Neural progenitor cell (in vitro differentiated cells): ENCODE measurements around the gene IFI35. TPM values are rescaled to one million over a fixed set of nuclear protein-coding genes. Genes with fewer than 3 reads are reported as not detected.
A peak's percentile ranks its signal among the peaks of the same experiment; 100 is the strongest.

ENCODE experiments used
- DNase-seq: peaks from one replicate; pipeline ENCODE4 v3.0.0-alpha.2; 2016; ENCODE audit warnings: low spot score
- H2AFZ ChIP-seq: fragments of 200-600 bp; sonication (generic); replicated peaks from 2 replicates; pipeline ENCODE4 v1.6.1; 2016; ENCODE audit warnings: antibody characterized with exemption
- H3F3A ChIP-seq: fragments of 200-600 bp; sonication (generic); 2 replicates; pipeline ENCODE4 v1.6.1; 2016; ENCODE audit warnings: antibody characterized with exemption, low read depth
- H3K27ac ChIP-seq: fragments of 200-600 bp; sonication (generic); 2 replicates; pipeline ENCODE4 v1.5.1; 2016; ENCODE audit warnings: mild to moderate bottlenecking
- H3K27me3 ChIP-seq: fragments of 200-600 bp; sonication (generic); 2 replicates; pipeline ENCODE4 v1.6.1; 2016; ENCODE audit warnings: mild to moderate bottlenecking, moderate library complexity
- H3K36me3 ChIP-seq: fragments of 200-600 bp; sonication (generic); 2 replicates; pipeline ENCODE4 v1.5.1; 2016
- H3K4me1 ChIP-seq: fragments of 200-600 bp; sonication (generic); 2 replicates; pipeline ENCODE4 v1.6.1; 2016; ENCODE audit warnings: mixed run types
- H3K4me2 ChIP-seq: fragments of 200-600 bp; sonication (generic); 2 replicates; pipeline ENCODE4 v1.6.1; 2016
- H3K4me3 ChIP-seq: fragments of 200-600 bp; sonication (generic); 2 replicates; pipeline ENCODE4 v1.5.1; 2016
- H3K79me2 ChIP-seq: fragments of 200-600 bp; sonication (generic); 2 replicates; pipeline ENCODE4 v1.6.1; 2016; ENCODE audit warnings: low read depth
- H3K9ac ChIP-seq: fragments of 200-600 bp; sonication (generic); 2 replicates; pipeline ENCODE4 v1.6.1; 2016
- H3K9me3 ChIP-seq: fragments of 200-600 bp; sonication (generic); 2 replicates; pipeline ENCODE4 v1.5.1; 2016; ENCODE audit warnings: low read depth
- H4K20me1 ChIP-seq: fragments of 200-600 bp; sonication (generic); 2 replicates; pipeline ENCODE4 v1.6.1; 2016; ENCODE audit warnings: low read depth
- H3K27ac Mint-ChIP-seq: 3 replicates; pipeline ENCODE4 v1.8.0; 2021; ENCODE audit warnings: mixed read lengths
- H3K27me3 Mint-ChIP-seq: 2 replicates; pipeline ENCODE4 v1.8.0; 2022; ENCODE audit warnings: low read depth, mild to moderate bottlenecking, inconsistent platforms, moderate library complexity, mixed read lengths; ENCODE audit not compliant: insufficient read depth
- H3K36me3 Mint-ChIP-seq: 3 replicates; pipeline ENCODE4 v1.8.0; 2021; ENCODE audit warnings: mixed read lengths
- H3K4me1 Mint-ChIP-seq: 3 replicates; pipeline ENCODE4 v1.8.0; 2021; ENCODE audit warnings: mixed read lengths
- H3K4me3 Mint-ChIP-seq: 3 replicates; pipeline ENCODE4 v1.8.0; 2021; ENCODE audit warnings: mild to moderate bottlenecking, moderate library complexity, mixed read lengths
- H3K9me3 Mint-ChIP-seq: 3 replicates; pipeline ENCODE4 v1.8.0; 2020; ENCODE audit warnings: mixed read lengths
- EZH2 ChIP-seq: fragments of 200-600 bp; sonication (generic); IDR thresholded peaks from 2 replicates; pipeline ENCODE4 v1.6.1; 2017; ENCODE audit warnings: antibody characterized with exemption, mild to moderate bottlenecking, moderate library complexity
- EZH2phosphoT487 ChIP-seq: fragments of 200-600 bp; sonication (generic); IDR thresholded peaks from 2 replicates; pipeline ENCODE4 v1.6.1; 2017; ENCODE audit warnings: antibody characterized with exemption
- total RNA-seq: library from RNA; depleted of rRNA; stranded (reverse); fragments of >200 nt; gene quantifications from 2 replicates; pipeline ENCODE4 v1.2.3, GENCODE V29; 2015; ENCODE audit warnings: low replicate concordance
- TF ChIP-seq, protein P1 (sequence below): fragments of 200-600 bp; sonication (generic); IDR thresholded peaks from 2 replicates; pipeline ENCODE4 v1.5.1; 2017; ENCODE audit warnings: antibody characterized with exemption, mild to moderate bottlenecking

The IFI35 gene
- total RNA-seq, 1 donor from 2014 or later: not detected

DNA sequence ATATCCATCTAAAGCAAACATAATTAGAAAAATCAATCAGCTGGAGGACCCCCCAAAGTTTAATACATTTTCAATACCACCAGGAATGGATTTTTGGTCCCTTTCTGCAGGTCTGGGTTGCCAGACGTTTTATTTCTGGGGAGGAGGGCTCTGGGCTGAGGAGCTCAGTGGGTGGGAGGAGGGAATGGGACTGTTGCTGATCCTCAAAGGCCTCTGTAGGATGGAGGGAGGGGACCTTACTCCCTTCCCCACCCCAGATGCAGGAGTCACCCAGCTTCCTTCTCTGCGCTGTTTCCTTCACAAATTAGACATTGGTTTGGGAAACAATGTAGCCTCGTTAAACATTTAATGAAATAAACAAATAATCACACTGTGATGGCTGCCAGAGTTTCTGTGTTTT, 25.1 kb downstream of the IFI35 start:
- Histone ChIP-seq H3K36me3 (no peaks in the 10 kb centered on the region), H3K27ac (no peak overlapping the region), H2AFZ (no peak overlapping the region), H3K4me3 (no peak overlapping the region), H3K9me3 (no peaks in the 10 kb centered on the region), H4K20me1 (no peaks in the 10 kb centered on the region), H3K4me2 (peak overlapping the region; percentile 42), H3K79me2 (peaks cover 1% of the 10 kb centered on the region), H3K4me1 (peaks cover 51% of the 10 kb centered on the region), H3K9ac (no peak overlapping the region), H3K27me3 (no peaks in the 10 kb centered on the region), H3F3A (peaks cover 48% of the 10 kb centered on the region)
- H3K4me1 Mint-ChIP-seq: peaks cover 62% of the 10 kb centered on the region
- H3K4me3 Mint-ChIP-seq: no peak overlapping the region
- DNase-seq: no peak
- peak overlapping the region; percentile 82 for H3K27ac Mint-ChIP-seq
- peaks cover 9% of the 10 kb centered on the region for H3K27me3 Mint-ChIP-seq
- no peaks in the 10 kb centered on the region for H3K9me3 Mint-ChIP-seq
- no peak for TF ChIP-seq EZH2
- TF ChIP-seq EZH2phosphoT487: no peak
- TF ChIP-seq, protein P1, sequence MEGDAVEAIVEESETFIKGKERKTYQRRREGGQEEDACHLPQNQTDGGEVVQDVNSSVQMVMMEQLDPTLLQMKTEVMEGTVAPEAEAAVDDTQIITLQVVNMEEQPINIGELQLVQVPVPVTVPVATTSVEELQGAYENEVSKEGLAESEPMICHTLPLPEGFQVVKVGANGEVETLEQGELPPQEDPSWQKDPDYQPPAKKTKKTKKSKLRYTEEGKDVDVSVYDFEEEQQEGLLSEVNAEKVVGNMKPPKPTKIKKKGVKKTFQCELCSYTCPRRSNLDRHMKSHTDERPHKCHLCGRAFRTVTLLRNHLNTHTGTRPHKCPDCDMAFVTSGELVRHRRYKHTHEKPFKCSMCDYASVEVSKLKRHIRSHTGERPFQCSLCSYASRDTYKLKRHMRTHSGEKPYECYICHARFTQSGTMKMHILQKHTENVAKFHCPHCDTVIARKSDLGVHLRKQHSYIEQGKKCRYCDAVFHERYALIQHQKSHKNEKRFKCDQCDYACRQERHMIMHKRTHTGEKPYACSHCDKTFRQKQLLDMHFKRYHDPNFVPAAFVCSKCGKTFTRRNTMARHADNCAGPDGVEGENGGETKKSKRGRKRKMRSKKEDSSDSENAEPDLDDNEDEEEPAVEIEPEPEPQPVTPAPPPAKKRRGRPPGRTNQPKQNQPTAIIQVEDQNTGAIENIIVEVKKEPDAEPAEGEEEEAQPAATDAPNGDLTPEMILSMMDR: no peak
- peaks cover 15% of the 10 kb centered on the region for H3K36me3 Mint-ChIP-seq

DNA sequence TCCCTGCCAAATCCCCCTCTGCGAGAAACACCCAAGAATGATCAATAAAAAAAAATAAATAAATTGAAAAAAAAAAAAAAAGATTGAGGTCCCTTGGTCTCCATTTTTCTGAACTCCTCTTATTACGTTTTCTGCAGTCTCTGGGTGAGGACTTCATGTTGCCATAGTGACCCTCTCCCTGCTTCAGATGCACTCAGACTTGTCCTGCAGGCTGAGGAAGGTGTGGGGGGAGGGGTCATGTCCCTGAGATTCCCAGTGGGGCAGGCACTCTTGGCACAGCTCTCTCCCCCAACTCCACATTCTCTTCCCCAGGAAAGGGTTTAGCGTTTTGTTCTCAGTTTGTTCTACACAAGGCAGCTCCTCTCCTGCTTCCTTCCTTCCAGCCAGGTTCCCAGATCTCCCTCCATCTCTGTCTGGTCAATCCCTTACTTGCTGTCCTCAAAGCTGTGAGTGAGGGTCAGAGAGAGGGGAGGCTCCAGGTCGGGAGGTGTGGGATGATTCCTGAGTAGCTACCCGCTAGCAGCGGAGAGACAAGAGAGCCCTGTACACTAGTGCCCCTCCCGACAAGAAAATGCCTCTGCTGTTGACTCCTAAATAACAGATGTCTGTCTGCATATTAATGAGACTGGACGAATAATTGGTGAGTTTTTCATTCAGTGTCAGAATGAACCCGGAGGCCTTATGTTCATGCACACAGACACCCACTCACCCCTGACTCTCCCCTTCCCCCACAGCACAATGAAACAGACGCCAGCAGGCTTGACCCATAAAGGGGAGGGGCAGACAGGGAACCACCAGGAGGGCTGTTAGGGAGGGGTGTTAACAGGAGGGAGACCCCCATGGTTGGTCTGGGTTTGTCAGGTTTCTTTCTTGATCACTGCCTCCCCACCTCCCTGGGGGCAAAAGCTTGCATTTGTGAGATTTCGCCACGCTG, 27.6 kb downstream of the IFI35 start:
- no peaks in the 10 kb centered on the region for H3K9me3 Mint-ChIP-seq
- Histone ChIP-seq H2AFZ (no peak overlapping the region), H3K9me3 (no peaks in the 10 kb centered on the region), H3K4me1 (peaks cover 54% of the 10 kb centered on the region), H3K27ac (peak overlapping the region; percentile 83), H3K27me3 (no peaks in the 10 kb centered on the region), H3K9ac (no peak overlapping the region), H3K36me3 (no peaks in the 10 kb centered on the region), H4K20me1 (no peaks in the 10 kb centered on the region), H3K4me3 (peak overlapping the region; percentile 29), H3K79me2 (no peaks in the 10 kb centered on the region), H3K4me2 (peak overlapping the region; percentile 76), H3F3A (peaks cover 64% of the 10 kb centered on the region)
- H3K36me3 Mint-ChIP-seq: peaks cover under 1% of the 10 kb centered on the region
- peaks cover 11% of the 10 kb centered on the region for H3K27me3 Mint-ChIP-seq
- H3K27ac Mint-ChIP-seq: peak overlapping the region; percentile 99
- peak; percentile 48 for DNase-seq
- H3K4me1 Mint-ChIP-seq: peaks cover 55% of the 10 kb centered on the region
- no peak for TF ChIP-seq EZH2
- TF ChIP-seq, protein P1: peak; percentile 3
- H3K4me3 Mint-ChIP-seq: peak overlapping the region; percentile 79

DNA sequence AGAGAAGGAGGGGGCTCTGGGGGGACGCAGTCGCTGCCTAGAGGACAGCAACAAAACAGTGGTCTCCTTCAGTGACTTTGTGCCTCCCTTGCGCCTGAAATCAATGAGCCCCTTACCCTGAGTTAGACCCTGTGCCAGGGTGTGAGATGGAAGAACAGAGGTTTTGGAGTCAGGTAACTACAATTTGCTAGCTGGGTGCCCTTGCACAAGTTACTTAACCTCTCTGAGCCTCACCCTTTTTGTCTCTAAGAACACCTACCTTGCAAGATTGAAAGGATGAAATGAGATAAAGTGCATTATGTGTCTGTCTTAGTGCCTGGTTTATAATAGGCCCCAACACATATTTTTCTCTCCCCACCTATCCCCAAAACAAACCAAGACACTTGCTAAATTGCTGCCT, 28.3 kb downstream of the IFI35 start:
- Histone ChIP-seq H3K4me3 (peak overlapping the region; percentile 29), H3K4me2 (peak overlapping the region; percentile 76), H2AFZ (no peak overlapping the region), H4K20me1 (no peaks in the 10 kb centered on the region), H3K79me2 (no peaks in the 10 kb centered on the region), H3K4me1 (peaks cover 58% of the 10 kb centered on the region), H3F3A (peaks cover 70% of the 10 kb centered on the region), H3K27me3 (no peaks in the 10 kb centered on the region), H3K9ac (no peak overlapping the region), H3K36me3 (no peaks in the 10 kb centered on the region), H3K27ac (peak overlapping the region; percentile 83), H3K9me3 (no peaks in the 10 kb centered on the region)
- Mint-ChIP-seq H3K27ac (peak overlapping the region; percentile 99), H3K27me3 (peaks cover 11% of the 10 kb centered on the region), H3K9me3 (no peaks in the 10 kb centered on the region), H3K4me1 (peaks cover 56% of the 10 kb centered on the region), H3K4me3 (peak overlapping the region; percentile 79), H3K36me3 (no peaks in the 10 kb centered on the region)
- DNase-seq: no peak
- TF ChIP-seq EZH2 (no peak), EZH2phosphoT487 (no peak)
- TF ChIP-seq, protein P1: no peak
